ENCODE data around the gene CCRL2. TPM values are rescaled to one million over a fixed set of nuclear protein-coding genes. Genes with fewer than 3 reads are reported as not detected.

Gene CCRL2
- polyA plus RNA-seq, 1 experiment = not detected

GRCh38 chr3:46395766-46396530 is 11.1 kb upstream of the CCRL2 start:
- no peak for DNase-seq (ENCODE audit: low read depth)
- TF ChIP-seq CTCF (IDR thresholded peaks at IDR 0.05; ENCODE audit: insufficient read depth, low read depth, low read length) = no peak
- CTCF ChIA-PET = interaction anchor here (0.8 kb wide), 1 partner anchor 13 kb away, joined by 3 read pairs; no protein-coding TSS in a partner anchor
- H3K36me3 ChIP-seq (ENCODE audit: control insufficient read depth, insufficient read depth, low read length) = no peaks in the 10 kb centered on the region
- peaks cover 2% of the 10 kb centered on the region for H3K27me3 ChIP-seq (ENCODE audit: control insufficient read depth, insufficient read depth, low read length)
- no peak overlapping the region for H3K4me3 ChIP-seq (ENCODE audit: low read depth, low read length)
- POLR2A ChIA-PET = no interaction called here

DNA sequence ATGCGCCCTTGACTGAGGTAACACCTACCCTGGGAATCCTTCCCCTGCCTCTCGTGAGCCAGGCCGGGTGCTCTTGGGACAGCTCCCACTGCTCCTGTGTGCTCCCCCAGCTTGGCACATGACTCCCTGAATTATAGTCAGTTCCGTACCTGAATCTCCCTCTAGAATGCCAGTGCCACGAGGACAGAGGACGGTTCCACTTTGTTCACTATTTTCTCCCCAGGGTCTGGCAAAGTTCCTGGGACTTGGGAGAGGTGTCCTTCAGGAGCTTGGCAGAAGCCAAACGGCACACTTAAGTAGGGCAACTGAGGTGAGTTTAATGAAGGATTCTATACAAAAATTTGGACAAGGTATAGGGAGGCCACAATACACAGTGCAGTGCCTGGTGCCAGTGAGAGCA is 9.9 kb upstream of the CCRL2 start:
- Histone ChIP-seq H3K4me3 (ENCODE audit: low read depth, low read length) (no peak overlapping the region), H3K27me3 (ENCODE audit: control insufficient read depth, insufficient read depth, low read length) (peaks cover 3% of the 10 kb centered on the region), H3K36me3 (ENCODE audit: control insufficient read depth, insufficient read depth, low read length) (no peaks in the 10 kb centered on the region)
- TF ChIP-seq CTCF (IDR thresholded peaks at IDR 0.05; ENCODE audit: insufficient read depth, low read depth, low read length) = no peak
- no peak for DNase-seq (ENCODE audit: low read depth)
- ChIA-PET POLR2A (no interaction called here), CTCF (interaction anchor here (2.2 kb wide), 1 partner anchor 19 kb away, joined by 11 read pairs; no protein-coding TSS in a partner anchor)

- ChIA-PET CTCF (interaction anchor here (2.2 to 2.3 kb wide), 2 partner anchors 10 to 20 kb away, joined by 11 read pairs; partner anchors contain the start of genes CCR5AS and CCRL2), POLR2A (no interaction called here)
- Histone ChIP-seq H3K27me3 (ENCODE audit: control insufficient read depth, insufficient read depth, low read length) (peaks cover 3% of the 10 kb centered on the region), H3K36me3 (ENCODE audit: control insufficient read depth, insufficient read depth, low read length) (no peaks in the 10 kb centered on the region), H3K4me3 (ENCODE audit: low read depth, low read length) (no peak overlapping the region)
- no peak for DNase-seq (ENCODE audit: low read depth)
- TF ChIP-seq CTCF (IDR thresholded peaks at IDR 0.05; ENCODE audit: insufficient read depth, low read depth, low read length) = no peak
These were observed 8.7 kb upstream of the CCRL2 start for GRCh38 chr3:46398186-46398955.

DNA sequence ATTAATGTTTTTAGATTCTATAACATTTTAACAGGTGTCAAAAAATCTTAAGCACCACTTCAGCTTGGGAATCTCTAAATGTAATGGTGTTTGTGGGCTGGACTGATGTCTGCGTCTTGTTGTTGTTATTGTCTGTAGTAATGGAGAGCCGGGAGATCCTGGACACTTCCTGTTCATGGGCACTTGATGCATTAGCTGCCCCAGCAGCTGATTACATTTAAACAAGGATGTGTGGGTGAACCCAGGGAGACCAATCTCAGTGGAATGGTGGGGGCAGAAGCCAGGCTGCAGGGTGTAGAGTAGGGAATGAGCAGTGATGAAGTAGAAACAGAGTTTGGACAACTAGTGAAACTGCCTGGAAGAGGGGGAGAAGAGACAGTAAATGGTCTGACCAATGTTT is 8.0 kb upstream of the CCRL2 start:
- no peak overlapping the region for H3K4me3 ChIP-seq (ENCODE audit: low read depth, low read length)
- ChIA-PET CTCF (interaction anchor here (1.7 to 2.3 kb wide), 4 partner anchors 9 to 50 kb away, joined by 3 to 11 read pairs (median 9); partner anchors contain the start of genes CCR5AS and CCRL2), POLR2A (no interaction called here)
- no peak for DNase-seq (ENCODE audit: low read depth)
- H3K36me3 ChIP-seq (ENCODE audit: control insufficient read depth, insufficient read depth, low read length) = no peaks in the 10 kb centered on the region
- H3K27me3 ChIP-seq (ENCODE audit: control insufficient read depth, insufficient read depth, low read length) = peaks cover 1% of the 10 kb centered on the region
- TF ChIP-seq CTCF (IDR thresholded peaks at IDR 0.05; ENCODE audit: insufficient read depth, low read depth, low read length) = no peak

- Histone ChIP-seq H3K27me3 (ENCODE audit: control insufficient read depth, insufficient read depth, low read length) (peaks cover 1% of the 10 kb centered on the region), H3K36me3 (ENCODE audit: control insufficient read depth, insufficient read depth, low read length) (no peaks in the 10 kb centered on the region), H3K4me3 (ENCODE audit: low read depth, low read length) (no peak overlapping the region)
- ChIA-PET CTCF (interaction anchor here (1.7 to 2.3 kb wide), 3 partner anchors 8 to 49 kb away, joined by 3 to 11 read pairs (median 7); partner anchors contain the start of genes CCR5AS and CCRL2), POLR2A (no interaction called here)
- DNase-seq (ENCODE audit: low read depth) = no peak
- no peak for TF ChIP-seq CTCF (IDR thresholded peaks at IDR 0.05; ENCODE audit: insufficient read depth, low read depth, low read length)
These were observed 7.5 kb upstream of the CCRL2 start for GRCh38 chr3:46399557-46399956.

Measured in BJ (cell line).